Hepatocyte (in vitro differentiated cells): Measurements from ENCODE around the gene FAM210B. TPM values are rescaled to one million over a fixed set of nuclear protein-coding genes. Genes with fewer than 3 reads are reported as not detected.
A peak's percentile ranks its signal among the peaks of the same experiment; 100 is the strongest.

Experiments
- DNase-seq: peaks from one replicate; pipeline ENCODE4 v3.0.0-alpha.2; 2016; ENCODE audit warnings: low spot score
- H2AFZ ChIP-seq: fragments of 200-600 bp; sonication (generic); 2 replicates; pipeline ENCODE4 v1.6.0; 2016; ENCODE audit warnings: antibody characterized with exemption, mild to moderate bottlenecking
- H3K27ac ChIP-seq: fragments of 200-600 bp; sonication (generic); 2 replicates; pipeline ENCODE4 v1.5.1; 2016; ENCODE audit warnings: mild to moderate bottlenecking
- H3K27me3 ChIP-seq: fragments of 200-600 bp; sonication (generic); 2 replicates; pipeline ENCODE4 v1.6.1; 2016
- H3K36me3 ChIP-seq: fragments of 200-600 bp; sonication (generic); replicated peaks from 2 replicates; pipeline ENCODE4 v1.5.1; 2016; ENCODE audit warnings: low read depth; ENCODE audit not compliant: insufficient read depth
- H3K4me1 ChIP-seq: fragments of 200-600 bp; sonication (generic); 2 replicates; pipeline ENCODE4 v1.5.1; 2016; ENCODE audit warnings: mild to moderate bottlenecking, moderate library complexity; ENCODE audit not compliant: insufficient read depth
- H3K4me2 ChIP-seq: fragments of 200-600 bp; sonication (generic); 2 replicates; pipeline ENCODE4 v1.6.0; 2016
- H3K4me3 ChIP-seq: fragments of 200-600 bp; sonication (generic); 2 replicates; pipeline ENCODE4 v1.5.1; 2016; ENCODE audit warnings: mild to moderate bottlenecking
- H3K79me2 ChIP-seq: fragments of 200-600 bp; sonication (generic); 2 replicates; pipeline ENCODE4 v1.6.0; 2017; ENCODE audit warnings: mild to moderate bottlenecking
- H3K9me2 ChIP-seq: fragments of 200-600 bp; sonication (generic); replicated peaks from 2 replicates; pipeline ENCODE4 v1.6.0; 2017; ENCODE audit warnings: mild to moderate bottlenecking; ENCODE audit not compliant: insufficient read depth
- H3K9me3 ChIP-seq: fragments of 200-600 bp; sonication (generic); 2 replicates; pipeline ENCODE4 v1.5.1; 2016; ENCODE audit warnings: low read depth, mild to moderate bottlenecking
- H4K20me1 ChIP-seq: fragments of 200-600 bp; sonication (generic); 2 replicates; pipeline ENCODE4 v1.6.0; 2016; ENCODE audit warnings: mild to moderate bottlenecking; ENCODE audit not compliant: insufficient read depth, poor library complexity, severe bottlenecking
- CTCF ChIP-seq: fragments of 200-600 bp; sonication (generic); IDR thresholded peaks from 2 replicates; pipeline ENCODE4 v1.5.1; 2016; ENCODE audit warnings: antibody characterized with exemption, mild to moderate bottlenecking; ENCODE audit not compliant: poor library complexity
- EZH2 ChIP-seq: fragments of 200-600 bp; sonication (generic); IDR thresholded peaks from 2 replicates; pipeline ENCODE4 v1.6.1; 2016; ENCODE audit warnings: antibody characterized with exemption, mild to moderate bottlenecking, borderline replicate concordance
- EZH2phosphoT487 ChIP-seq: fragments of 200-600 bp; sonication (generic); IDR thresholded peaks from one replicate; pipeline ENCODE4 v1.6.1; 2018; ENCODE audit warnings: antibody characterized with exemption, mild to moderate bottlenecking, low read depth, moderate library complexity; ENCODE audit not compliant: unreplicated experiment, severe bottlenecking
- WGBS: methylation state at CpG from one replicate; pipeline ENCODE4 v1.1.6; 2016; ENCODE audit warnings: low lambda C conversion rate; ENCODE audit errors: missing lambda C conversion rate; 5-methylcytosine and 5-hydroxymethylcytosine counted together
- polyA plus RNA-seq: library from polyadenylated mRNA; unstranded; fragments of >200 nt; fragmentation: Nextera tagmentation; extraction: Ambion mirVana; gene quantifications from 2 replicates; pipeline ENCODE4 v1.2.1, GENCODE V29; 2016
- total RNA-seq: library from RNA; depleted of rRNA; stranded (reverse); fragments of >200 nt; gene quantifications from 2 replicates; pipeline ENCODE4 v1.2.3, GENCODE V29; 2014

FAM210B gene
- total and polyA plus RNA-seq, 2 experiments from 2014 or later: 57.0 to 62.7 TPM

GRCh38 chr20:56376331-56376730 lies 17.6 kb downstream of the FAM210B start:
- TF ChIP-seq EZH2phosphoT487 (no peak), EZH2 (no peak), CTCF (no peak)
- no peaks in the 10 kb centered on the region for H3K4me1 ChIP-seq
- peaks cover 16% of the 10 kb centered on the region for H3K79me2 ChIP-seq
- 94% methylated on average over 2 of the region's 2 CpGs for WGBS
- no peak overlapping the region for H3K4me3 ChIP-seq
- H3K27me3 ChIP-seq: no peaks in the 10 kb centered on the region
- H3K4me2 ChIP-seq: no peak overlapping the region
- DNase-seq: no peak
- H2AFZ ChIP-seq: no peak overlapping the region
- H3K9me2 ChIP-seq: no peaks in the 10 kb centered on the region
- H3K36me3 ChIP-seq: no peaks in the 10 kb centered on the region
- no peaks in the 10 kb centered on the region for H3K9me3 ChIP-seq
- H4K20me1 ChIP-seq: no peaks in the 10 kb centered on the region
- no peak overlapping the region for H3K27ac ChIP-seq

DNA sequence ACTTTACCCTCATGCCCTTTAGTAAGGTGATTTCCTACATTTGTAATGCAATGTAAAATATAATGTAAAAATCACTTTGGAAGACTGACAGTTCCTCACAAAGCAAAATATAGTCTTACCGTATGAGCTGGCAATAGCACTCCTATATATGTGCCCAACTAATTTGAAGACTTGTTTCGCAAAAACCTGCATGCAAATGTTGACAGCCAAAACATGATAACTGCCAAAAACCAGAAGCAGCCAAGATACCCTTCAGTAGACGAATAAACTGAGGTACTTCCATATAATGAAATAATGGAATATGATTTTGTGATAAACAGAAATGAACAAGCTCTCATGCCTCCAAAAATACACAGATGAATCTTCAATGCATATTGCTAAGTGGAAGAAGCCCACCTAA lies 19.6 kb downstream of the FAM210B start:
- H3K9me2 ChIP-seq: no peaks in the 10 kb centered on the region
- H3K4me1 ChIP-seq: no peaks in the 10 kb centered on the region
- no peaks in the 10 kb centered on the region for H3K9me3 ChIP-seq
- H3K27me3 ChIP-seq: no peaks in the 10 kb centered on the region
- no peaks in the 10 kb centered on the region for H3K36me3 ChIP-seq
- no peaks in the 10 kb centered on the region for H4K20me1 ChIP-seq
- TF ChIP-seq EZH2phosphoT487 (no peak), CTCF (no peak), EZH2 (no peak)
- no peak overlapping the region for H3K4me2 ChIP-seq
- WGBS: 95% methylated on average over 3 of the region's 3 CpGs
- no peak overlapping the region for H3K27ac ChIP-seq
- no peak overlapping the region for H2AFZ ChIP-seq
- H3K4me3 ChIP-seq: no peak overlapping the region
- DNase-seq: no peak
- peaks cover 24% of the 10 kb centered on the region for H3K79me2 ChIP-seq

DNA sequence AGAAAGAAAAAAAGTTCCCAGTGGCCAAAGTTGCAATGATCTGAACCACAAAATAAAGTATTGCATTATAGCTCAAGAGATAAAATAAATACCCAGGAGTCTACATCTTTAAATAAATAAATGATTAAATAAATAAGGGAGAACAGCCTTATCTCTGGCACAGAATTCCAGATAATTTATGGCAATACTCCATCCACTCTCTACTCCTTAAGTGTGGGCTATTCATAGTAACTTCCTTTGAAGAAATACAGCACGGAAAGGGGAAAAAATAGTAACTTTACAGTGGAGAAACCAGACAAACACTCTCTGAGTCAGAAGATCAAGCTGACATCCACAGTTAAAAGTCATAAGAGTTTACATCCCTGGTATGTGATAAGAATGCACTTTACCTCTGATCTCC lies 21.6 kb downstream of the FAM210B start:
- no peak overlapping the region for H2AFZ ChIP-seq
- H3K79me2 ChIP-seq: peaks cover 25% of the 10 kb centered on the region
- H3K9me3 ChIP-seq: no peaks in the 10 kb centered on the region
- H3K4me2 ChIP-seq: no peak overlapping the region
- WGBS: 52% methylated on average over 1 of the region's 1 CpG
- H4K20me1 ChIP-seq: no peaks in the 10 kb centered on the region
- no peak for DNase-seq
- TF ChIP-seq EZH2phosphoT487 (no peak), EZH2 (no peak), CTCF (no peak)
- no peaks in the 10 kb centered on the region for H3K4me1 ChIP-seq
- peak overlapping the region; percentile 20 for H3K27ac ChIP-seq
- H3K4me3 ChIP-seq: no peak overlapping the region
- no peaks in the 10 kb centered on the region for H3K9me2 ChIP-seq
- H3K27me3 ChIP-seq: no peaks in the 10 kb centered on the region
- no peaks in the 10 kb centered on the region for H3K36me3 ChIP-seq

- Histone ChIP-seq H4K20me1 (no peaks in the 10 kb centered on the region), H3K27me3 (no peaks in the 10 kb centered on the region), H2AFZ (no peak overlapping the region), H3K9me2 (no peaks in the 10 kb centered on the region), H3K4me1 (no peaks in the 10 kb centered on the region), H3K79me2 (peaks cover 18% of the 10 kb centered on the region), H3K9me3 (no peaks in the 10 kb centered on the region), H3K27ac (no peak overlapping the region), H3K36me3 (no peaks in the 10 kb centered on the region), H3K4me2 (no peak overlapping the region), H3K4me3 (no peak overlapping the region)
- DNase-seq: no peak
- TF ChIP-seq CTCF (no peak), EZH2 (no peak), EZH2phosphoT487 (no peak)
- 92% methylated on average over 1 of the region's 1 CpG for WGBS
Observed at GRCh38 chr20:56381501-56381900, 22.7 kb downstream of the FAM210B start.
